ENCODE data around the gene NUP210. TPM values are rescaled to one million over a fixed set of nuclear protein-coding genes. Genes with fewer than 3 reads are reported as not detected.

NUP210 gene
- total RNA-seq, 4 donors from 2014 or later: 9.8 to 24.6 (median 17.7) TPM

DNA sequence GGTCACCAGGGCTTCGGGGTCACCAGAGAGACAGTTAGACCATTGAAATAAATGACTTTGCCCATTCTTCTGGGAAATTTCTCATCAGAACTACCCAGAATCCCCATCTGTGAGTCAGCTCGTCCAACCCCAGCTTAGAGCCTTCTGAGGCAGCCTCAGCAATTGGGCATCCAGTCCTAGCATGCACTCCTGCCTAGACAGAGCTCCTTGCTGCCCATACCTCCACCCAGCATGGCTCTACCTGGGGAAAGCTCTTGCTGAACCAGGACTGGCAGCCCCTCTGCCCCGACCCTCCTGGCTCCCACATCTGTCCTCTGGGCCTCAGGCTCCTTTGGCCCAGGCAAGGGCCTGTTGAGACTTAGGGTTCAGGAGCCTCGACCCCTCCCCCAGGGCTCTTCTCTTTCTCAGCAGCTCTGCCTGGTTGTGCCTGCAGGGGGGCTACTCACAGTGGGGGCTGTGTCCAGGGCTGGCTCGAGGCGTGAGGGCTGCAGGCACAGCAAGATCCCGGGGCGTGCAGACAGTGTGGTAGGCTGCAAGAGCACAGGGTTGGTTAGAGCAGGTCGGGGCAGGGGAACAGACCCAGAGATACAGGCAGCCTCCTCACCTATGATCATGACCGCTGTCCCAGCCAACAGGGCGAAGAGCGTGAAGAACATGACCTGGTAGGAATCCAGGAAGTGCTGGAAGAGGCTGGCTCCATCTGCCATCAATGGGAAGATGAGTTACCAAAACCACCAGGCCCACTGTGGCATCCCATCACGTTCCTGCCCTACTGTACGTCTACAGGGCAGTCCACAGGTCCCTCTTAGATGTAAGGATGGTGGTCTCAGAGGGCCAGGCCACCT, 101.3 kb downstream of the NUP210 start:
- intact Hi-C loops (cut with DNase I): no loop called here
- no peak overlapping the region for H3K27ac ChIP-seq
- no peaks in the 10 kb centered on the region for H3K9me3 ChIP-seq
- peaks cover 11 to 14% of the 10 kb centered on the region in 2 donors for H3K36me3 ChIP-seq
- no peaks in the 10 kb centered on the region for H3K4me1 ChIP-seq
- WGBS, 2 donors: 95 to 98% methylated on average over 11 to 14 of the region's 14 CpGs
- no peaks in the 10 kb centered on the region for H3K27me3 ChIP-seq
- no peak for DNase-seq
- TF ChIP-seq, protein P1, sequence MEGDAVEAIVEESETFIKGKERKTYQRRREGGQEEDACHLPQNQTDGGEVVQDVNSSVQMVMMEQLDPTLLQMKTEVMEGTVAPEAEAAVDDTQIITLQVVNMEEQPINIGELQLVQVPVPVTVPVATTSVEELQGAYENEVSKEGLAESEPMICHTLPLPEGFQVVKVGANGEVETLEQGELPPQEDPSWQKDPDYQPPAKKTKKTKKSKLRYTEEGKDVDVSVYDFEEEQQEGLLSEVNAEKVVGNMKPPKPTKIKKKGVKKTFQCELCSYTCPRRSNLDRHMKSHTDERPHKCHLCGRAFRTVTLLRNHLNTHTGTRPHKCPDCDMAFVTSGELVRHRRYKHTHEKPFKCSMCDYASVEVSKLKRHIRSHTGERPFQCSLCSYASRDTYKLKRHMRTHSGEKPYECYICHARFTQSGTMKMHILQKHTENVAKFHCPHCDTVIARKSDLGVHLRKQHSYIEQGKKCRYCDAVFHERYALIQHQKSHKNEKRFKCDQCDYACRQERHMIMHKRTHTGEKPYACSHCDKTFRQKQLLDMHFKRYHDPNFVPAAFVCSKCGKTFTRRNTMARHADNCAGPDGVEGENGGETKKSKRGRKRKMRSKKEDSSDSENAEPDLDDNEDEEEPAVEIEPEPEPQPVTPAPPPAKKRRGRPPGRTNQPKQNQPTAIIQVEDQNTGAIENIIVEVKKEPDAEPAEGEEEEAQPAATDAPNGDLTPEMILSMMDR (IDR thresholded peaks at IDR 0.05): no peak
- no peak for TF ChIP-seq POLR2A (IDR thresholded peaks at IDR 0.05)
- H3K4me3 ChIP-seq (replicated peaks in 1 of 3): no peak overlapping the region

DNA sequence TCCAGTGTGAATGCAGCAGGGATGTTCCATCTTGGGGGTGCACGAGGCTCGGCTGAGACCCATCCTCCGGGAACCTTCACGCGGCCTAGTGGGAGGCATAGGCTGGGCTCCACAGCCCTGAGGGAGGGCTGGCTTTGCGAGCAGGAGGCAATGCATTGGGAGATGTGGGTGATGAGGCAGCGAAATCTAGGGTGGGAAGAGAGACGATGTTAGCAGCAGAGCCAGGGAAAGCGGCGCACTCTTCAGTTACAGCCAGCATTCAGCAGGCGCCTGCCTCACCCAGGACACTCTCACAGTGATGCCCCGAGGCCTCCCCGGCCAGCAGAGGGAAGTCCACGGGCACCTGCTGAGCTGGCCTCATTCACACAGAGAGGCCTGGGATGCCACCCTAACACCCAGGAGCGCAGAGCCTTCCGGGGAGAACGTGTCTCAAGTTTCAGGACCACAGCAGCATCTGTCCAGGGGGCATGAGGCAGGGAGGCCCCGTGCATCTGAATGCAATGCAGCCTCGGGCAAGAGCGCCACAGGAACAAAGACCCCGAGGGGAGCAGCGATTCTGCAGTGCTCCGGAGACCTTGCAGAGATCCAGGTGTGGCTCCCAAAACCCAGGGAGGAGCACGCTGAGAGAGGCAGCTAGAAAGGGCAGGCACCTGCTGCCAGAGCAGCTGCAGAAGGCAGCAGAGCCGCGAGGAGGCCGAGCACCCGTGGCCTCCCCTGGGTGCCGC, 102.4 kb downstream of the NUP210 start:
- no peak overlapping the region for H3K27ac ChIP-seq
- H3K36me3 ChIP-seq: peaks cover 11 to 14% of the 10 kb centered on the region in 2 donors
- DNase-seq: no peak
- intact Hi-C loops (cut with DNase I): no loop called here
- H3K4me1 ChIP-seq: no peaks in the 10 kb centered on the region
- H3K27me3 ChIP-seq: no peaks in the 10 kb centered on the region
- 89 to 95% methylated on average over 22 to 26 of the region's 29 CpGs for WGBS, 2 donors
- H3K9me3 ChIP-seq: no peaks in the 10 kb centered on the region
- TF ChIP-seq POLR2A (IDR thresholded peaks at IDR 0.05): no peak
- TF ChIP-seq, protein P1 (IDR thresholded peaks at IDR 0.05): no peak
- H3K4me3 ChIP-seq (replicated peaks in 1 of 3): no peak overlapping the region

DNA sequence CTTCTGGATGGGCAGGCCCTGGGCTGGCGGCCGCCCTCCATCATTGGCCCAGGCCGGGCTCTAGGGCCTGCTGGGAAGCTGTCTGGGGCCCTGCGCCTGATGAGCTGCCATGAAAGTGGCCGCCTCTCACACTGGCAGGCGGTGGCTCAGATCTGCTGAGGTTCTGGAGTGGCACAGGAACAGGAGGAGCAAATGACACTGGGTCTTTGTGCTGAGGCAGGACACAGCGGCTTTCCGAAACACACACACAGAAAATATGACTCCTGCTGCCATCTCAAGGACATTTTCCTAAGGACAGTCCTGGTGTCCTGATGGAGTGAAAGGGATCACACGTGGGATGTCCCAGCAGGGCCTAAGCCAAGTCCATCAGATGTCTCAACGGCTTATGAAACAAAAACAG, 103.5 kb downstream of the NUP210 start:
- intact Hi-C loops (cut with DNase I): no loop called here
- no peaks in the 10 kb centered on the region for H3K4me1 ChIP-seq
- H3K27me3 ChIP-seq: no peaks in the 10 kb centered on the region
- no peak for DNase-seq
- no peaks in the 10 kb centered on the region for H3K9me3 ChIP-seq
- TF ChIP-seq, protein P1 (IDR thresholded peaks at IDR 0.05): no peak
- no peak for TF ChIP-seq POLR2A (IDR thresholded peaks at IDR 0.05)
- H3K27ac ChIP-seq: no peak overlapping the region
- H3K36me3 ChIP-seq: peaks cover 11 to 14% of the 10 kb centered on the region in 2 donors
- 86 to 91% methylated on average over 7 of the region's 10 CpGs for WGBS, 2 donors
- no peak overlapping the region for H3K4me3 ChIP-seq (replicated peaks in 1 of 3)

DNA sequence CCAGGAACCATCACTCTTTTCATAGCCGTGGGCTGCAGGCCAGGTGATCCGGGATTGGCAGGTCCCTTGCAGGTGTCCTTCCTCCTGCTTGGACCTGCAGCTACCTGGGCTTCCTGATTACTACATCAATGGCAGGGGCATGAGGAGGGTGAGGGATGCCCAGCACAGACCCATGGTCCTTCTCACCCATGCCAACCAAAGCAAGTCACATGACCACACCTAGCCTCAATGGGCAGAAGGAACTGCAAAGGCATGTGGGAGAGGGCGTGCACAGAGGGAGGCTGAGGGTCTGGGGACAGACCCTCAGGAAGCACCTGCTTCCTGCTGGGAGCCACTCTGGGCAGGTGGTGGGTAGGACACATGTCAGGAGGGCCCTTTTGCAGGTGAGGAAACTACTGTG, 105.2 kb downstream of the NUP210 start:
- no peaks in the 10 kb centered on the region for H3K27me3 ChIP-seq
- H3K36me3 ChIP-seq: peaks cover 9 to 14% of the 10 kb centered on the region in 2 donors
- no peak for DNase-seq
- no peak overlapping the region for H3K27ac ChIP-seq
- WGBS, 2 donors: 90 to 100% methylated on average over 2 to 3 of the region's 3 CpGs
- intact Hi-C loops (cut with DNase I): no loop called here
- no peaks in the 10 kb centered on the region for H3K9me3 ChIP-seq
- TF ChIP-seq, protein P1 (IDR thresholded peaks at IDR 0.05): no peak
- TF ChIP-seq POLR2A (IDR thresholded peaks at IDR 0.05): no peak
- H3K4me3 ChIP-seq (replicated peaks in 1 of 3): no peak overlapping the region
- H3K4me1 ChIP-seq: no peaks in the 10 kb centered on the region

DNA sequence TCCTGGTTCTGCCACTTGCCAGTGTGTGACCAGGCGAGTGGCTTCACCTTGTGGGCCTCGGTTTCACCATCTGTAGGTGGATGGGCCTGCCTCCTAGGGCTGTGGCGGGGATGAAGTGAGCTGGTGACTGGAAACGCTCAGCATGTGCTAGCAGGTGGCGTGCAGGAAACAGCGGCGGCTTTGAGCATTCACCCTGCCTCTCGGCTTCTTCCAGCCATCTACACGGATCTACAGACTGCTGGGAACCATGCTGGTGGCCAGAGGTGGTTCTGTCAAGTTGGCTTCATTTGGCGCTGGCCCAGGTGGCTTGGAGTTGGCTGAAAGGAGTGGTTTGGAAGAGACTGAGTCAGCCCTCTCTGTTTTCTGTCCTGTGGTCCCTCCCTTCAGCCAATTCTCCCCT, 106.3 kb downstream of the NUP210 start:
- H3K4me3 ChIP-seq (replicated peaks in 1 of 3): no peak overlapping the region
- 91 to 96% methylated on average over 8 to 10 of the region's 10 CpGs for WGBS, 2 donors
- H3K27ac ChIP-seq: no peak overlapping the region
- H3K9me3 ChIP-seq: no peaks in the 10 kb centered on the region
- H3K36me3 ChIP-seq: peaks cover 5 to 10% of the 10 kb centered on the region in 2 donors
- TF ChIP-seq, protein P1 (IDR thresholded peaks at IDR 0.05): no peak
- no peak for TF ChIP-seq POLR2A (IDR thresholded peaks at IDR 0.05)
- H3K4me1 ChIP-seq: no peaks in the 10 kb centered on the region
- intact Hi-C loops (cut with DNase I): no loop called here
- no peaks in the 10 kb centered on the region for H3K27me3 ChIP-seq
- no peak for DNase-seq

Data from thyroid gland (tissue), 4 donors.